ENCODE results near the gene CALN1.

The CALN1 gene

DNA sequence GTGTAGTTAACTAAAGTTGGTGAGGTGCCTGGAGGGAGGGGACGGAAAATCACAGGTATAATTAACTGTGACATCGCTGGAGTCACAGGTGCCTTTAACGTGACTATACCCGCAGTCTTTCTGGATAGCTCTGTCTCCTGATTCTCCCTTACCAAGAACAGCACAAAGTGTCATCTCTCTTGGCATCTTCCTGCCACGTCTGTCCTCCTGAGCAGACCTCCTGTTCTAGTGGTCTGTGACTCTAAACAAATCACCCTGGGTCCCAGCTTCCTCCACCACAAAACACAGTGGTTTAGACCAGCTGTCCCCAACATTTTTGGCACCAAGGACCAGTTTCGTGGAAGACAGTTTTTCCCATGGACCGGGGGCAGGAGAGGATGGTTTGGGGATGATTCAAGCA lies 90.5 kb downstream of the CALN1 start:
- no peak for DNase-seq

- peak; percentile 41 for DNase-seq
Measured at GRCh38 chr7:72321081-72321480, 91.1 kb downstream of the CALN1 start.

DNA sequence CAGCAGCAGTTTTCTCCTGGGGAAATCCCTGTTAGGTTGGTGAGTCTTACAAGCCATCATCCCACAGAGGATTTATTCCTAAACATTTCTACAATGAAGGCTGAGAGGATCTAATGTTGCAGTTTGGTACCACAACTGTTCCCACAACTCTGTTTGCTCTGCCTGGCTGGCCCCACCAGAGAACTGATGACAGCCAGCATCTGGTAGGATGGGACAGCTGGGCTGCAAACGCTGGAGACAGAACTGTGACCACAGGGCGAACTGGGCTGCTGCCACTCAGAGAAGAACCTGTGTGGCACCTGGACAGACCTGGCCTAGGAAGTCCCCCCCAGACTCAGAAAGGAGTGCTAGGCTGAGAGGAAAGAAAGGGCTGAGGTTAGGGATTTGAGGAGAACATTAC lies 94.8 kb downstream of the CALN1 start:
- DNase-seq = no peak

DNA sequence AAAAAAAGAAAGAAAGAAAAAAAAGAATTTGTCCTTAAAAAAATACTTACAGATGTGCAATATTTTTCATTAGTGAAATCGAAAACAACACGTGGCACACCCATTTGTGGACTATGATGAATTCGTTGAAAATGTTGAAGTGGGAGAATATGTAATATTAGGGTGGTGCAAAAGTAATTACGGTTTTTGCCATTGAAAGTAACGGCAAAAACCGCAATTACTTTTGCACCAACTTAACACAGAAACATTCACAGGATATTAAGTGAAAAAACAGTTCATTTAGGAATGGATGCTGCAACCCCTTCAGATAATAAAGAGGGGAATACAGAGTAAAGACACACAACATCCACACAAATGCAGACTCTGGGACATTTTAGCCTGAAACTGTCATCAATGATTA lies 96.0 kb downstream of the CALN1 start:
- DNase-seq = no peak

DNA sequence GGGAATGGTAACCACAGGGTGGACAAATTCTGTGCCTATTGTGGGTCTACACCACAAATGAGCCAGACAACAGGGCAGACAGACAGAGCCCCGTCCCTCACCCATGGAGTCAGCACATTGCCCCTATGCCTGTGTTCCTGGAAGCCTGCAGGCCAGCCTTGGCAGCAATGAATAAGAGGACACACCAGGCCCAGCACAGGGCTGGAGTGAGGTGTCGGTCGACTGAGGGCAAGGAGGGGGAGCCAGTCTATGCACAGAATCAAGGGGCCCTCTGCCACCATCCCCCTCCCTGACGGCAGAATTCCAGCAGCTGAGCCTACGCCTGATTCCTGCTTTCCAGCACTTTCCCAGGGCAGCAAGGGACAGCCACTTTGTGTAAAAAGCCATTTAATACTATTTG lies 98.2 kb downstream of the CALN1 start:
- DNase-seq = no peak

GRCh38 chr7:72310301-72310700 lies 101.8 kb downstream of the CALN1 start:
- no peak for DNase-seq

DNA sequence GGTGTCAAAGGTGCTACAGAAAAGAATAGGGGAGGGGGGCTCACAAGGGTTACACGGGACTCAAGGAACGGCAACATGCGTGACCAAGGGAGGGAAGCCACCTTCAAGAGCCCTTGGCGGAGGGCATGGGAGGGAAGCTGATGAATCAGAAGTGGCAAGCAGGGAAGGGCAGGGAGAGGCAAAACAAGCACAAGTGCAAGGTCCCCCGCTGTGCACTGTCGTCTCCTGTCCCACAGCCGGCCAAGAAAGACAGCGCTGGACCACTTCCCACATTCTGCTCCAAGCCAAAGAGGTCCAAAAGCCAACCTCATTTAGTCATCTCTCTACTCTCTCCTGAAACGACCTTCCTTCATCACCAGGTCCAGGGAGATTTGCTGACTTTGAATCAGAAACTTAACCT lies 102.7 kb downstream of the CALN1 start:
- DNase-seq = no peak

- no peak for DNase-seq
Measured at GRCh38 chr7:72308986-72309385, 103.2 kb downstream of the CALN1 start.

DNA sequence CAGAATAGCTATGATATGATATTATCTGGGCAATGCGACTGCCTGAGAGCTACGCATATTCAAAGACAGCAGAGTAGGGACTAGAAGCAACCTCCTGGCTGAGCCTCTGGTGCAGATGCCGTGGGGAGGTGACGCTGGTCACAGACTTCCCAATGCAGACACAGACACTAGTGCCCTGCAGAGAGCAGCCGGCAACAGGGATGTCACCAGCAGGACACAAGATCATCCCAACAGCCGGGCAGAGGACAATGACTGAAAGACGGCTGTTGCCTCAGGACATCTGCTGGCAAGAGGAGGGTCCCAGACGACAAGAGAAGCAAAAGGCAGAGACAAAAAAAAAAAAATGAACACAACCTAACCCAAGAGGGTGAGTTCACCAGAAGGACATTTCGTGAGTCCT lies 104.6 kb downstream of the CALN1 start:
- DNase-seq = no peak

DNA sequence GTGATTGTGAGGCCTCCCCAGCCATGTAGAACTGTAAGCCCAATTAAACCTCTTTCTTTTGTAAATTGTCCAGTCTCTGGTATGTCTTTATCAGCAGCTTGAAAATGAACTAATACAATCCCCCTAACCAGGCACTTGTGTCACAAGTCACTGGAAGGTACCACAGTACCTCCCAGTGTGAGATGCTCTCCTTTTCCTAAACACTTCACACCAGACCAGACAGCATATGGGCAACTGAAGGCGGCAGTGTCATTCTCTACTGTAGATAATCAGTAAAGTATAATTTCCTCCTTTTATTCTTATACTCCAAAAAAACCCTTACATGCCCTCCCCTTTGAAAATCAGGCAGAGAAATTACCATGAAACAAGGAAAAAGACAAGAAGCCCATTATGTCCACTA lies 113.2 kb downstream of the CALN1 start:
- DNase-seq = no peak

DNA sequence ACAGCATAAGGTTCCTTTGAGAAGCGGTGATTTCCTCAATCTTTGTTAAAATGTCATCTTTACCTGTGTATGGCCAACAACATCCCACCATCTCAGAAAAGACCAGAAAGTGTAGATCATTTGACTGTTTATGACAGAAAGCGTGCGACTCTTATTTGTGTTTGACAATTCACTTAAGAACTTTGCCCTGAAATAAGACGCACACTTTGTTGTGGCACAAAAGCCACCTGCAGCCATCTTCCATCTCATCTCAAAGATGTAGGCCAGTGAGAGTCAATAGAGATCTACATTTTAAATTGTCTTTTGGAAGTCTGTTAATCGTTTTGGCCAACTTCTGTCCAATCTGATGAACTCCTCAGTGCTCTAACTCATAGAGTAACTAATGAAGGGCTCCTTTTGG lies 114.0 kb downstream of the CALN1 start:
- no peak for DNase-seq

- DNase-seq = no peak
Measured at GRCh38 chr7:72297636-72298035, 114.5 kb downstream of the CALN1 start.

DNA sequence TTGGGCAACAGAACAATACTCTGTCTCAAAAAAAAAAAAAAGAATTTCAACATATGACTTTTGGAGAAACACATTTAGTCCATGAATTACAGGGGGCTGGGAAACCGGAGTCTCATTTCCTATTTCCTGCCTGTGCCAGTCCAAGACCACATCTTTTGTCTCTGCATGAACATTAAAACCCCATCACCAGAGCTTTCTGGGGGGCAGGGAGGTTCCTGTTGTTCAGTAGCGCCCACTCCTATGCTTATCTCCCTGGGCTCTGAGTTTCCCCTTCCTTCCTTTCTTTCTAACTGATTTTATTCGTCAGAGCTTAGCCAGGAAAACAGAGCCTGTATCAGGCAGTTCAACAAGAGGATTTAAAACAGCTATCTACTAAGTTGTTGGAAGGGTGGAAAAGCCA lies 119.3 kb downstream of the CALN1 start:
- no peak for DNase-seq

DNA sequence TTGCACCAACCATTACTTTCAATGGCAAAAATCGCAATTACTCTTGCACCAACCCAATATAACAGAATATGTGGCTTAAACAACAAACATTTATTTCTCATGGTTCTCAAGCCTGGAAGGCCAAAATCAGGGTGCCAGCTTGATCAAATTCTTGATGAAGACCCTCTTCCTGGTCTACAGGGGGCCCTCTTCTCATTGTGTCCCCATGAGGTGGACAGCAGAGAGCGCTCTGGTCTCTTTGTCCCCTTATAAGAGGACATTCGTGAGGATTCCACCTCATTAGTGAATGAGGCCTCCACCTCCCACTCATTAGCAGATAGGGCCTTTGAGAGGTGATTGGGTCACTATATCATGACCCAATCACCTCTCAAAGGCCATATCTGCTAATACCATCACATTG lies 120.0 kb downstream of the CALN1 start:
- no peak for DNase-seq

- DNase-seq = no peak
Measured at GRCh38 chr7:72286519-72286918, 125.6 kb downstream of the CALN1 start.

GRCh38 chr7:72283309-72283708 lies 128.8 kb downstream of the CALN1 start:
- no peak for DNase-seq

- no peak for DNase-seq
Measured at GRCh38 chr7:72281308-72281707, 130.8 kb downstream of the CALN1 start.

GRCh38 chr7:72279203-72279602 lies 132.9 kb downstream of the CALN1 start:
- no peak for DNase-seq

DNA sequence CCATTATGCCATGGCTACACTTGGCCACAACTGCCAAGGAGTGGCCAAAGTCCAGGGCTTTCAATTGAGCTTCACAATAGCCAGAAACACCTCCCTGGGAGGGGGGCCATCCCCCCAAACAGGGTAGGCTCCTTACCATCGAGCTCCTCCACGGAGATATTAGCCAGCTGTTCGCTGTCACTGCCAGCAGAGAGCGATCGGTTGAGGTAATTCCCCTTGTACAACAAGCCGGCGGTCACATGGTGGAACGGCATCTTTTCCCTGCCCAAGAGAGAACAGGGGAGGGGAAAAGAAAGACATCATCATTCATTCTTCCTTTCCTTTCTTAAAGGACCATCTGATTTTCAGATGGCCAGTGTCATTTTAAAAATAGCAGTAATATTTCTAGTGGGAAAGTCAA lies 133.6 kb downstream of the CALN1 start:
- no peak for DNase-seq

- DNase-seq = no peak
Measured at GRCh38 chr7:72275382-72276070, 136.6 kb downstream of the CALN1 start.

DNA sequence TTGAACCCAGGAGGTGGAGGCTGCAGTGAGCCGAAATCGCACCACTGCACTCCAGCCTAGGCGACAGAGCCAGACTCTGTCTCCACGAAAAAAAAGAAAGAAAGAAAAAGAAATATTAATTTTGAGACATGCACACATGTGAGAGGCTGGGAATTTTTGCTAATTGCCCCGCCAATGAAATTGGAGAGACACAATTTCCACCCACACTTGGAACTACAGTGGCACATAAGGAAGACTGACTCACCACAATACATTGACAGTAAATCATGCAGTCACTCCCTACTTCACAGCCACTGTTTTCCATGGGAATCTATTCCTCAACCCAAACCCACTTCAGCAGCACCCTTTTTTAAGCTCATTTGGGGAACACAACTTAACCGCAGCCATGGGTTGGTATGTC lies 139.7 kb downstream of the CALN1 start:
- no peak for DNase-seq

GRCh38 chr7:72268796-72269195 lies 143.3 kb downstream of the CALN1 start:
- no peak for DNase-seq

- DNase-seq = no peak
Measured at GRCh38 chr7:72268090-72268489, 144.0 kb downstream of the CALN1 start.

DNA sequence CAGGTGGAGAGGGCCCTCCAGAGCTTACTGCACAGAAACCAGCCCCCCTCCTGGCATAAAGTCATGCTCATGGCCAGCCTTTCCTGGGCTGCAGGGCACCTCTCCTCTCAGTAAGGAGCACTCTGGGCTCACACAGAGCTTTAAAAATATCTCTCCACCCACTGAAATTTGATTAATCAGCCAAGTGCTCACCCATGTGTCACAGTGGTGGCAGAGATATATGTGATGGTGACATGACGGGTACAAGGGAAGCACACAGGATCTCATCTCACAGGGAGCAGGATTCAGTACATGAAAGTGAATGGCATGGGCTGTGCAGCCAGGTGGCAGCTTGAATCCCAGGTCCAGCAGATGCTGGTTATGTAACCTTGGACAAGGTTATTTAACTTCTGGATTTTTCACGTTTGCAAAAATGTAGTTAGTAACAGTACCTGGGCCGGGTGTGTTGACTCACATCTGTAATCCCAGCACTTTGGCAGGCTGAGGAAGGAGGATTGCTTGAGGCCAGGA lies 144.8 kb downstream of the CALN1 start:
- no peak for DNase-seq

DNA sequence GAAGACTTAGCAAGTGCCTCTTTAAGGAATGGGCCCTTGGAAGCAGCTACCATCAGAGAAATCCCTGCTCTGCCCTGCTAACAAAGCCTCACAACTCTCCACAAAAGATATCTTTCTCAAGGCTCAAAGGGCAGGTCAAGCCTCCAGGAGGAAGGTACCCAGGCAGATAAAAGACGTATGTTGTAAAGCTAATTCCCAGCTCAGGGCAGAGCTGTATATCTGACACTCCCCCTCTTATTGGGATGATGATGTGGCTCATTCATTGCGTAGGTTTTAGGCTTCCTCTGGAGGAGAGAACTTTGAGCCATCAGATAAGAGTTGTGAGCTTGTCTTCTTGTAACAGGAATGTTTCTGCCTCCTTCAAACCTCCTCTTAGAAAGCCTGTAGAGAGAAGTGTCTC lies 145.4 kb downstream of the CALN1 start:
- DNase-seq = no peak
